B cell (primary cell): Measurements from ENCODE around the gene RBBP8. TPM values are rescaled to one million over a fixed set of nuclear protein-coding genes. Genes with fewer than 3 reads are reported as not detected.

Source experiments
- ATAC-seq: fragments of 200-7000 bp; cut with Tn5 transposase; one replicate; pipeline ENCODE4 v1.10.0; 2021; ENCODE audit warnings: low read depth, mild to moderate bottlenecking, moderate number of reproducible peaks, moderate library complexity
- CTCF ChIA-PET: fragments of 350-600 bp; sonication (Branson Sonifier 250); formaldehyde crosslinking; loops from one replicate; lab custom pipeline; 2021; ENCODE audit warnings: antibody characterized with exemption, inconsistent platforms; lab: Charles Lee
- POLR2A ChIA-PET: fragments of 350-600 bp; sonication (Branson Sonifier 250); formaldehyde crosslinking; loops from one replicate; lab custom pipeline; 2021; ENCODE audit warnings: antibody characterized with exemption; lab: Charles Lee
- DNase-seq: peaks from one replicate; pipeline ENCODE4 v3.0.0; 2013
- H2AFZ ChIP-seq: 2 replicates; pipeline ENCODE4 v1.6.1; 2012; ENCODE audit warnings: mild to moderate bottlenecking, low read depth, low read length; ENCODE audit not compliant: insufficient read depth, poor library complexity, severe bottlenecking
- H3K27ac ChIP-seq, 2 donors: 1 replicate in 1 of 2; 2 replicates in 1 of 2; pipeline ENCODE4 v1.5.1; 2012 to 2013; ENCODE audit warnings: low read length in 2 of 2, mild to moderate bottlenecking in 2 of 2, moderate library complexity in 1 of 2
- H3K27me3 ChIP-seq, 4 experiments: fragments of 200-600 bp in 1 of 4; sonication (generic) in 1 of 4; replicated peaks in 1 of 4; 1 replicate in 2 of 4; 2 replicates in 2 of 4; pipeline versions ENCODE4 v1.6.1 to v1.7.0; 2013 to 2016; ENCODE audit warnings: low read length in 3 of 4, mild to moderate bottlenecking in 2 of 4, mixed read lengths in 1 of 4, moderate library complexity in 1 of 4; ENCODE audit not compliant: insufficient read depth in 4 of 4, control insufficient read depth in 3 of 4; ENCODE audit errors: control extremely low read depth in 1 of 4
- H3K36me3 ChIP-seq, 2 experiments: replicated peaks in 1 of 2; 1 replicate in 1 of 2; 2 replicates in 1 of 2; pipeline versions ENCODE4 v1.6.1 to v1.7.1; 2013; ENCODE audit warnings: low read length in 1 of 2; ENCODE audit not compliant: insufficient read depth in 2 of 2, control insufficient read depth in 1 of 2; ENCODE audit errors: control extremely low read depth in 1 of 2, extremely low read depth in 1 of 2
- H3K4me1 ChIP-seq, 2 donors: fragments of 200-600 bp in 1 of 2; sonication (generic) in 1 of 2; 1 replicate in 1 of 2; 2 replicates in 1 of 2; pipeline versions ENCODE4 v1.5.1 to v1.6.1; 2013 to 2017; ENCODE audit warnings: low read length in 2 of 2; ENCODE audit not compliant: control insufficient read depth in 2 of 2, insufficient read depth in 2 of 2
- H3K4me2 ChIP-seq: replicated peaks from 2 replicates; pipeline ENCODE3; 2012; ENCODE audit warnings: mild to moderate bottlenecking, low read depth, low read length; ENCODE audit not compliant: poor library complexity, severe bottlenecking
- H3K4me3 ChIP-seq, 5 experiments: fragments of 200-600 bp in 1 of 5; sonication (generic) in 1 of 5; 1 replicate in 3 of 5; 2 replicates in 2 of 5; pipeline versions ENCODE4 v1.5.1 to v1.7.0; 2011 to 2016; ENCODE audit warnings: low read length in 4 of 5, mild to moderate bottlenecking in 4 of 5, low read depth in 2 of 5, control low read depth in 1 of 5, moderate library complexity in 1 of 5; ENCODE audit not compliant: insufficient read depth in 1 of 5; ENCODE audit errors: control extremely low read depth in 1 of 5, extremely low read depth in 1 of 5
- H3K79me2 ChIP-seq: fragments of 200-600 bp; sonication (generic); one replicate; pipeline ENCODE4 v1.6.0; 2016; ENCODE audit warnings: low read length; ENCODE audit not compliant: control insufficient read depth, insufficient read depth
- H3K9ac ChIP-seq: fragments of 200-600 bp; sonication (generic); 2 replicates; pipeline ENCODE4 v1.6.1; 2017; ENCODE audit warnings: mild to moderate bottlenecking, low read length, moderate library complexity
- H3K9me3 ChIP-seq, 3 donors: one replicate each; pipeline versions ENCODE4 v1.6.1 to v1.7.1; 2013; ENCODE audit warnings: low read length in 2 of 3; ENCODE audit not compliant: control insufficient read depth in 2 of 3, insufficient read depth in 1 of 3; ENCODE audit errors: control extremely low read depth in 1 of 3
- H4K20me1 ChIP-seq: 2 replicates; pipeline ENCODE4 v1.6.0; 2012; ENCODE audit warnings: mild to moderate bottlenecking, low read length; ENCODE audit not compliant: insufficient read depth, control insufficient read depth, poor library complexity, severe bottlenecking
- H3K27ac Mint-ChIP-seq: one replicate; pipeline ENCODE4 v1.8.0; 2021; ENCODE audit warnings: mixed read lengths
- H3K27me3 Mint-ChIP-seq: one replicate; pipeline ENCODE4 v1.8.0; 2021; ENCODE audit warnings: mixed read lengths
- H3K4me1 Mint-ChIP-seq: one replicate; pipeline ENCODE4 v1.8.0; 2021; ENCODE audit warnings: mixed read lengths
- H3K4me3 Mint-ChIP-seq: one replicate; pipeline ENCODE4 v1.8.0; 2021; ENCODE audit warnings: mixed read lengths
- H3K9me3 Mint-ChIP-seq: one replicate; pipeline ENCODE4 v1.8.0; 2022; ENCODE audit warnings: mixed read lengths; ENCODE audit not compliant: insufficient read depth
- CTCF ChIP-seq: fragments of 200-600 bp; IDR thresholded peaks from one replicate; pipeline ENCODE4 v1.8.0; 2022; ENCODE audit warnings: antibody characterized with exemption, mild to moderate bottlenecking
- EZH2 ChIP-seq: IDR thresholded peaks from 2 replicates; pipeline ENCODE4 v1.6.1; 2012; ENCODE audit warnings: borderline replicate concordance, low read depth, mild to moderate bottlenecking, moderate library complexity, low read length; ENCODE audit not compliant: insufficient read depth, poor library complexity, severe bottlenecking
- WGBS: methylation state at CpG from one replicate; pipeline ENCODE4 v1.1.5; 2013; ENCODE audit warnings: missing lambda C conversion rate; ENCODE audit not compliant: insufficient coverage; 5-methylcytosine and 5-hydroxymethylcytosine counted together
- intact Hi-C: fragments of 100-400 bp; cut with micrococcal nuclease; formaldehyde crosslinking; loops from one replicate; pipeline ENCODE4 v1.10.0; 2022
- polyA plus RNA-seq: library from polyadenylated mRNA; depleted of rRNA; stranded (reverse); fragments of >200 nt; gene quantifications from 2 replicates; pipeline ENCODE4 v1.2.3, GENCODE V29; 2012
- total RNA-seq, 2 donors: library from RNA; stranded (reverse); fragments of 120-200 nt in 1 of 2; gene quantifications; 1 replicate in 1 of 2; 2 replicates in 1 of 2; pipeline versions ENCODE4 v1.2.3 to v1.2.4, GENCODE V29; 2013 to 2022

Gene RBBP8
- total and polyA plus RNA-seq, 2 donors (not counting 1 experiment from before 2014, with no cell fraction given): 2.9 to 18.0 TPM

GRCh38 chr18:22915337-22915736 lies 17.8 kb upstream of the RBBP8 start:
- Histone ChIP-seq H3K9me3 (no peaks in the 10 kb centered on the region), H3K4me3 (no peak overlapping the region), H2AFZ (no peak overlapping the region), H4K20me1 (no peaks in the 10 kb centered on the region), H3K27ac (no peak overlapping the region), H3K9ac (no peak overlapping the region), H3K36me3 (no peaks in the 10 kb centered on the region), H3K4me1 (no peaks in the 10 kb centered on the region), H3K27me3 (no peaks in the 10 kb centered on the region), H3K79me2 (no peaks in the 10 kb centered on the region), H3K4me2 (no peak overlapping the region)
- Mint-ChIP-seq H3K27ac (no peak overlapping the region), H3K4me3 (no peak overlapping the region), H3K27me3 (no peaks in the 10 kb centered on the region), H3K9me3 (no peaks in the 10 kb centered on the region), H3K4me1 (no peaks in the 10 kb centered on the region)
- ChIA-PET POLR2A (no interaction called here), CTCF (interaction anchor here (2.2 kb wide), 1 partner anchor 14 kb away, joined by 7 read pairs; no protein-coding TSS in a partner anchor)
- TF ChIP-seq CTCF: no peak
- TF ChIP-seq EZH2: no peak
- DNase-seq: no peak
- intact Hi-C loops: no loop called here
- ATAC-seq: no peak

- H3K4me2 ChIP-seq: no peak overlapping the region
- no peaks in the 10 kb centered on the region for H3K27me3 ChIP-seq
- H3K27ac ChIP-seq: no peak overlapping the region
- POLR2A ChIA-PET: no interaction called here
- H3K4me3 ChIP-seq: no peak overlapping the region
- Mint-ChIP-seq H3K27ac (no peak overlapping the region), H3K27me3 (no peaks in the 10 kb centered on the region), H3K9me3 (no peaks in the 10 kb centered on the region), H3K4me1 (no peaks in the 10 kb centered on the region), H3K4me3 (no peak overlapping the region)
- H2AFZ ChIP-seq: no peak overlapping the region
- ATAC-seq: no peak
- no peaks in the 10 kb centered on the region for H3K4me1 ChIP-seq
- CTCF ChIA-PET: no interaction called here
- H3K9ac ChIP-seq: no peak overlapping the region
- no peaks in the 10 kb centered on the region for H3K79me2 ChIP-seq
- H3K9me3 ChIP-seq: no peaks in the 10 kb centered on the region
- H4K20me1 ChIP-seq: no peaks in the 10 kb centered on the region
- WGBS: no CpG with 5 or more reads among the region's 3 CpGs
- no peak for TF ChIP-seq CTCF
- no peak for TF ChIP-seq EZH2
- DNase-seq: no peak
- no peaks in the 10 kb centered on the region for H3K36me3 ChIP-seq
- intact Hi-C loops: no loop called here
Observed at GRCh38 chr18:22921772-22922171, 11.4 kb upstream of the RBBP8 start.
